Left renal pelvis (tissue), 4 donors: ENCODE results near the gene LMTK2. TPM values are rescaled to one million over a fixed set of nuclear protein-coding genes. Genes with fewer than 3 reads are reported as not detected.
A peak's percentile ranks its signal among the peaks of the same experiment; 100 is the strongest.

Experiments used
- DNase-seq, 4 donors: peaks; one replicate each; pipeline ENCODE4 v3.0.0-alpha.2; 2013; ENCODE audit warnings: low read depth in 4 of 4, low spot score in 3 of 4
- polyA plus RNA-seq, 4 donors: library from polyadenylated mRNA; unstranded; fragments of 120-200 nt; gene quantifications; one replicate each; pipeline ENCODE4 v1.2.1, GENCODE V29; 2013; ENCODE audit not compliant: insufficient read length in 4 of 4

LMTK2 gene
- 10 to 100 TPM in 3 of 4 donors, 1 to 10 TPM in 1; 8.4 to 15.3 (median 13.4) TPM for polyA plus RNA-seq

DNA sequence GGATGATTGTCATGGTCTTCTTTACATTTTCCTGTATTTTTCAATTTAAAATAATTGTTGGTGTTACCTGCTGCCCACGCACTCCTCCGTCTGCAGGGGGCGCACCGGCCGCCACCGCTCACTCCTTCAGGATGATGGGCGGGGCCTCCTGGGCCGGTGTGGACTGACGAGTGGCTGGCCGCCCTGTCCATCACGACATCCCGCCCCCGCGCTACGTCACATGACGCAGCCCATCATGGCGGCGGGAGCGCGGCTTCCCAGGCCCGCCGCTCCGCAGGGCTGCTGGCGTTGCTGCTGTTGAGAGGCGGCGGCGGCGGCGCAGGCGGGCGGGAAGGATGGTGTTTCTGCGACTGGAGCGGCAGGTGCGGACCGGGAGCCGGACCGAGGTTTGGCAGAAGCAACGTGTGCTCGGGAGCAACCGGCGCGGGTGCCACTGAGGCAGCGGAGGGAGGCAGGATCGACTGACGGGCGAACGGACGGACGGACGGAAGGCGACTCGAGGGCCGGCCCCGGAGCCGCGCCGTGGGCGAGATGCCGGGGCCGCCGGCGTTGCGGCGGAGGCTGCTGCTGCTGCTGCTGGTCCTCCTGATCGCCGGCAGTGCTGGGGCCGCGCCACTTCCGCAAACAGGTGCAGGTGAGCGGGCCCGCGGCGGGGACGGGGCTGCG is at the start of gene LMTK2:
Gene LMTK2 (plus strand): TSS at position 216 of the 666 bp plus-strand sequence. CDS start 316 bp downstream, at position 532.
- DNase-seq: peak; percentile 72 to 85 (median 80)

DNA sequence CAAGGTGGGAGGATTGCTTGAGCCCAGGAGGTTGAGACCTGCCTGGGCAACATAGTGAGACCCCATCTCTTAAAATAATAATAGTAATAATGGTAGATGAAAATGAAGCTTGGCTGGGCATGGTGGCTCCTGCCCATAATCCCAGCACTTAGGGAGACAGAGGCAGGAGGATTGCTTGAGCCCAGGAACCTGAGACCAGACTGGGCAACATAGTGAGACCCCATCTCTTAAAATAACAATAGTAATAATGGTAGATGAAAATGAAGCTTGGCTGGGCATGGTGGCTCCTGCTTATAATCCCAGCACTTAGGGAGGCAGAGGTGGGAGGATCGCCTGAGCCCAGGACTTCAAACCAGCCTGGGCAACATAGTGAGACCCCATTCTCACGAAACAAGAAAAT is 49.5 kb upstream of the LMTK2 start:
- no peak for DNase-seq

DNA sequence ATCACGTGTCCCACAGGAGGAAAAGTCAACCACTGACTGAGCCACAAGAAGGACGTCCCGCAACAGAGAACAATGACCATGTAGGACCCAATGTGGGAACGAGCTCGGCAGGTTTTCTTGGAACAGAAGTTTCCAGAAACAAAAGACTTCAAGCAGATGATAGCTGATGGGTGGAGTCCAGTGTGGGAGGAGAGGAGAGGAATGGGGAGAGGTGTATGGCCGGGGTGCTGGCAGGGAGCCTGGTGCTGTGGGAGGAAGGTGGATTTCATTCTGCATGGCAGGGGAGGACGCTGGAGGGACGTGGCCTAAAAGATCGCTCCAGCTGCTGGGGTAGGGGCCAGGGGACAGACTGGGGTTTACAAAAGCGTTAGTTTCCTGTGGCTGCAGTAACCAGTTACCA is 48.5 kb upstream of the LMTK2 start:
- no peak for DNase-seq

DNA sequence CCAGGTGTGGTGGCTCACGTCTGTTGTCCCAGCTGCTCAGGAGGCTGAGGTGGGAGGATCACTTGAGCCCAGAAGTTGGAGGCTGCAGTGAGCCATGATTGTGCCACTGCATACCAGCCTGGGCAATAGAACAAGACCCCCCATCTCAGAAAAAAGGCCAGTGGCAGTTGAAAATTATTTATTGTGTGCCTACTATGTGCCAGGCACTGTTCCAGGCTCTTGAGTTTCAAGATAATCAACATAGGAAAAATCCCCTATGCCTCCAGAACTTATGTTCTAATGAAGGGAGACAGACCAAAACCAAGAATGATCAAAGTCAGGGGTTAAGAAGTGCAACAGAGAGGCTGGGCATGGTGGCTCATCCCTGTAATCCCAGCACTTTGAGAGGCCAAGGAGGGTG is 42.4 kb upstream of the LMTK2 start:
- no peak for DNase-seq

DNA sequence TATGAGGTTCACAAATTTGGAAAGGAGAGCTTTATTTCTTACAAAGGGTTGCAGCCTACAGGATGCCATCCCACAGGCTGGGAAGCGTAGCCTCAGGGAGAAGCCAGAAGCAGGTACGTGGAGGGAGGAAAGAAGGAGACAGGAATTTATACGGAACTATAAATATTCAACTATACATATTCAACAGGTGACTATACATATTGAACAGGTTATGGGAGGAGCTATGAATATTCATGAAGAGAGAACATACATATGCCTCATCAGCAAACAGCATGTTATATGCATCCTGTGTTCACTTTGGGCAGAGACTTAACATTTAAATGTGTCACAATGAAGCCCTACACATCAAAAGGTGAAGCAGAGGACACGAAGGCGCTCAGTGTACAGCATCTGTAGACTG is 40.5 kb upstream of the LMTK2 start:
- no peak for DNase-seq

DNA sequence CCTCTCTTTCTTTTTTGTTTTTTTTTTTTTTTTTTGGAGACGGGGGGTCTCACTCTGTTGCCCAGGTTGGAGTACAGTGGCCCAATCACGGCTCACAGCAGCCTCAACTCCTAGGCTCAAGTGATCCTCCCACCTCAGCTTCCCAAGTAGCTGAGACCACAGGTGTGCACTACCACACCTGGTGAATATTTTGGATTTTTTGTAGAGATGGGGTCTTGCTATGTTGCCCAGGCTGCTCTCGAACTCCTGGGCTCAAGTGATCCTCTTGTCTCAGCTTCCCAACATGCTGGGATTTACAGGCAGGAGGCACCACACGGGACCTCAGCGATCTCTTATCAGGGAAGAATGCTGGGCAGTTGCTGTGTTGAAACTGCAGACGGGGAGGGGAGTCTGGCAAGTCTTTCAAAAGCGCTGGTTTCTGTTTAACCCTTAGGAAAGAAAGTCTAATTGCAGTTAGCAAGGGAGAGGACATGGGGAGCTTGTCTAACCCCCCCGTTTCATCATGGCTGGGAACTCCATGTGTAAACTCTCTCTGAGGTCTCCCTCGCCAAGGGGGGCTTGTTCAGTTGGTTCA is 39.6 kb upstream of the LMTK2 start:
- DNase-seq: no peak

DNA sequence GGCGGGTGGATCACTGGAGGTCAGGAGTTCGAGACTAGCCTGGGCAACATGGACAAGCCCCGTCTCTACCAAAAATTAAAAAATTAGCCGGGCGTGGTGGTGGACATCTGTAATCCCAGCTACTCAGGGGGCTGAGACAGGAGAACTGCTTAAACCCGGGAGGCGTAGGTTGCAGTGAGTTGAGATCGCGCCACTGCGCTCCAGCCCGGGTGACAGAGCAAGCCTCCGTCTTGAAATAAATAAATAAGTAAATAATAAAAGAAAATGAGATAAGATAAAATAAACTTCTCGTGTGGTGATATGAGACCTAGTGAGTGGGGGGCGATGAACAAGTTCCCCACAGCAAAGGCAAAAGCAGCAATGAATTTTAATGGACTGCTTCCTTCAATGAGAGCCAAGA is 33.6 kb upstream of the LMTK2 start:
- DNase-seq: no peak

DNA sequence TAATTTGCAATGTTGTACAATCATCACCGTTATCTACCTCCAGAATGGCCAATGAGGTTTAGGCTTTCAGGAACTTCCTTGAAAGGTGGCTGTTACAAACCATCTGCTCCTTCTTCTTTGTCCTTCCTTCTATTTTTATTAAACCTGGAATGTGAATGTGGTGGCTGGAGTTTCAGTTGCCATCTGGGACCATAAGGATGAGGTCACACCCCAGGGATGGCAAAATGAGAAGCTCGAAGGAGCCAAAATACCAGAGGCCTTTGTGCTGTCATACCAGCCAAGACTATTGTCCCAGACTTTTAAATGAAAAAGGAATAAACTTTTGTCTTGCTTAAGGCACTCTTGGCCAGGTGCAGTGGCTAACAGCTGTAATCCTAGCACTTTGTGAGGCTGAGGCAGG is 30.9 kb upstream of the LMTK2 start:
- DNase-seq: no peak

DNA sequence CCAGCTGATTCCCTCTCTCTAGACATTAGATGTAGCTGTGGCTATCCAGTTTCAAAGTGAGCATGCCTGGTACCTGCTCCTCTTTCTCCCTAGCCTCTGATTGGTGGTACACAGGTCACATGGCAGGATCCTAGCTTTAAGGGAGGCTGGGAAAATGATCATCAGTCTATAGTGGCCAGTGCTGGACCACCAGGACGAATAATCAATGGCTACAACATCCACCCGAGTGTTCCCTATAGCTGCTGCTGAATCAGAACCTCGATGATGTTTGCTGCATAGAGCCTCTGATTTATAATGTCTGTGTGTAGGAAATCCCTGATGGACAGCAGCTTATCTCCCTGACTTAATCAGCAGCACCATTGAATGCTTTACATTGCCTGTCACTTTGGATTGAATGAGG is 28.9 kb upstream of the LMTK2 start:
- no peak for DNase-seq

DNA sequence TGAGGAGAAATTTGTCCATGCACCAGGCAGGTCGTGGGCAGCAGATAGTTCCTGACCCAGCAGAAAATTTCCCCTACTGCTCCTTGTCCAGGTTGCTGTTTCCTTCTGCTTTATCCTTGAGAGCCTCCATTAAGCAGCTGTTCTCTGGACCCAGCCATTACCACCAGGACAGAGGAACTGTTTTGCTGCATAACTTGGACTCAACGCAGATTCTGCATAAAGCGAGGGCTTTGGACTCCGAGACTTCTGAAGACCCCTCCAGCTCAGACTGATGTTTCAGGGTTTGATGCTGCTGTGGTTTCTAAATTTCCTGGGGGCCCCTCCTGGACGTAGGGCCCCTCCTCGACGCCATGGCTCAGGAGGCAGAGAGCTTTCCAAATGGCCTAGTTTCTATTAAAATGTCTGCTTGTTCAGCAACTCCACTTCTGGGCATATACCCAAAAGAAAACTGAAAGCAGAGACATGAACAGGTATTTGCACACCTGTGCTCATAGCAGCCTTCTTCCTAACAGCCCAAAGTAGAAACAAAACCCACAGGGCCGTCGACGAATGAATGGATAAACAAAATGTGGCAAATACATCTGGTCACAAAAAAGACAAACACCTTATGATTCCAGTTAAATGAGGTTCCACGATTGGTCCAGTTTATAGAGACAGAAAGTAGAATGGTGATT is 28.3 kb upstream of the LMTK2 start:
- no peak for DNase-seq

DNA sequence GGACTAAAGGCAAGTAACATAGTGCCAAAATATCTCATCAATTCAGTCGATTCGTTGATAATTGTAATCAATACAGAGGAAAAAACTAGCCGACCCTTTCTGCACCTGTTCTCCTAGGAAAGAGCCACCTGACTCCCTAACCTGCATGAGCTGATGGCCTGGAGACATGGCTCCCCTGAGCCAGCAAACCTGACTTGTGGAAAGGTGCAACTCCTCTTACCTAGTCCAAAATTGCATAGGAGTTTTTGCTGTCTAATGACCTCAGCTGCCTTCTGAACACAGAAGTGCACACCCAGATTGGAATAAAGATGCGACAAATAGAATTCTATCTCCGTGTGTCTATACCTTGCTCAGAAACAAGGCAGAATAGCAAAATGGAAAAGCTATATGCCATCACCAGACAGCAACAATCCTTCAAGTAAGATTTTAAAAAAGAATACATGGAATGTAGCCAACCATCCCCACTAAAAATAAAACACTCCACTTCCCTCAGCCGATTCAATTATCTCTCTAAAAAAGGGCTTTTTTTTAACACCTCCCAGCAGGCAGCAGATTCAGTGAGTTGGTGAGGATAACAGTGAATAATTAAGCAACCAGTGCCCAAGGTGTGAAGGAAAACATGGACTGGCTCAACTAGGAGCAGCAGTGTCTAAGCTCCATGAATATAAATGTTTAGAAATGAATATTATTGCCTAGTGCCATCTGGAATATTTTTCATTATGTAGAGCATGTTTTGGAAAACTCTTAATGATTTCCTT is 26.6 kb upstream of the LMTK2 start:
- no peak for DNase-seq

DNA sequence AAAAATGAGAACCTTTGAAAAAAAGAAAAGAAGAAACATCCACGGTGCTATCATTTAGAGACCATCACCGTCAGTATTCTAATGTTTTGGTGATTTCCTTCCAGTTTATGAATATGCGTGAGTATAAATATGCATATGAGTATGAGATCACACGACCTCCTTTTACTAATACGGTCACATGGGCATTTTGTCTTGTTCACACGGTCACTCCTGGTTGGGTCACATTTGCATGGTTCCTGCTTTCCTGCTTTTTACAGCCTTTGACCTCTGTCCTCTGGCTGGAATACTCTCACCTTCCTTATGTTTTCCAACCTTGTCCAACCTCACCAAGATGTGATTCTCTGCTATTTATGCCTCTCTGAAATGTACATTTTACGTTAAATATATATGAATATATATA is 25.3 kb upstream of the LMTK2 start:
- DNase-seq: no peak

DNA sequence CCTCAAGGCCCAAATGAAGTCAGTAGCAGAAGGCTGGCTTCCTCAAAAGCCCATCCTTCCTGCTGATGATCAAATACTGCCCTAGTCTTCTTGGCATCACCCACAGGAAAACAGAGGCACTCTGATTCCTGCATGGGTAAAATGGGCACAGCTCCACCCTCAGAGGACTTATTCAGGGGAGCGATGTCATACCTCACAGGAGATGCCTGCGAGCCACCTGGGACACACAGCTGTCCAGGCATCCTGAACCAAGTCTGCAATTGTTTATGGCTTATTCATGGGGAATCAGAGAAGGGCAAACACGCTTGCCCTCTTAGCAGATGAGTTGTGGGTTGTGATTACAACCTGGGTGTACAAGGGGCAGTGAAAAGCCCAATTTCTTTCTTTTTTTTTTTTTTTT is 22.0 kb upstream of the LMTK2 start:
- DNase-seq: no peak

DNA sequence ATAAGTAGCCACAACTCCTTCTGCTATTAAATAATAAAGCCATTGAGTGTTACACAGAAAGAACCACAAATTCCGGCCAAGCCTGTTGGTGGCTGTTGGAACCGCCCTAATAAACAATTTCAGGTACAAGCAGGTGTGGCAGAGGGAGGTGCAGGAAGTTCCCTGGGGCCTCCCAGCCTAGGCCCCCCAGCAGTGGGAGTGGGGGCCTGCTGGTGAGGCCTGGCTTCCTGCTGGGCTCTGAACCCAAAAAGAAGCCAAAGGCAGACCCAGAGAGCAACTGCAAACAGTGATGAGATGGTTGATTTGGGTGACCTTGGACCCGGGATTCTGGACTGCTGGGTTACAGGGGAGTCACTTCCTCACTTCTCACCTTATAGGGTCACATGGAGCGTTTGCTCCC is 21.0 kb upstream of the LMTK2 start:
- no peak for DNase-seq

DNA sequence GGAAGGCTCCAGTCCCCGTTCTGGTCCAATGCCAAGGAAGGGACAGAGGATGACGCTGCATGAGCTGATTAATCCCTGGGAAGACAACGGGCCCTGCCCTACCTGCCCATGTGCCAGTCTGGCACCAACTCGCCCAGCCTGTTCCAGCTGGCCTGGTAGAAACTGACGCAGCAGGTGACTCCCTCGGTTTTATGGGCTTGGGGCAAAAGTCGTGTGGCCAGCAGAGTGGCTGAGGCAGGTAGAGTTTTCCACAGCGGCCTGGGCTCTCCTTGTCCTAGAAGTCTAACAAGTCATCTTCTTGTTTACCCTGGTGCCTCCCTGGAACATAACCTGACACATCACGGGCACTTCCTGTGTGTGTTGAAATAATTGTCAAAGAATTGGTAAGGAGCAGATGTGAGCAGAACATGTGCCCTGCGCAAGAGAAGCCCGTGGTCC is 20.4 kb upstream of the LMTK2 start:
- no peak for DNase-seq

DNA sequence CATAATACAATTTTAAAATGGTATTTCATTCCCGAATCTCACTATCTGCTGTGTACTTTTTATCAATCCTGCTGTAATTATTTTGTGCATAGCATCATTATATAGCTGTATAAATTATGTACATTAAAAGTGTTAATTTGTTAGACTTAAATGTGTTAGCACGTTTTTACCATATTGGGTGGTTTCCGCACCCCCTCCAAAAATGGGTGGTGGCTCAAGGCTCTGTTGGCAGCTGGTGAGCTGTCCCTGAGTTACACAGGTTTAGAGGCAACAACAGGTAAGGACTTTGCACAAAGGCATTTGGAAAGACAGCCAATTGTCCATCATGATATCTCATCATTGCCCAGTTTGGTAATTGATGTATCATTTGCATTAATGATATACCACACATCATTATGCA is 18.6 kb upstream of the LMTK2 start:
- no peak for DNase-seq

DNA sequence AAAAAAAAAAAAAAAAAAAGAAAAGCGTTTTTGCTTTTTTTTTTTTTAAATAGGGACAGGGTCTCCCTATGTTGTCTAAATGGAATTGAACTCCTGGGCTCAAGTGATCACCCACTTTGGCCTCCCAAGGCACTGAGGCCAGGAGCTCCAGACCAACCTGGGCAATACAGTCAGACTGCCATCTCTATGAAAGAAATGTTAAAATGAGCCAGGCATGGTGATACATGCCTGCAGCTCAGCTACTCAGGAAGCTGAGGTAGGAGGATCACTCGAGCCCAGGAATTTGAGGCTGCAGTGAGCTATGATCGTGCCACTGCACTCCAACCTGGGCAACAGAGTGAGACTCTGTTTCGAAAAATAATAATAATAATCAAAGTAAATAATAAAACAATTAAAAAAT is 16.5 kb upstream of the LMTK2 start:
- DNase-seq: no peak

DNA sequence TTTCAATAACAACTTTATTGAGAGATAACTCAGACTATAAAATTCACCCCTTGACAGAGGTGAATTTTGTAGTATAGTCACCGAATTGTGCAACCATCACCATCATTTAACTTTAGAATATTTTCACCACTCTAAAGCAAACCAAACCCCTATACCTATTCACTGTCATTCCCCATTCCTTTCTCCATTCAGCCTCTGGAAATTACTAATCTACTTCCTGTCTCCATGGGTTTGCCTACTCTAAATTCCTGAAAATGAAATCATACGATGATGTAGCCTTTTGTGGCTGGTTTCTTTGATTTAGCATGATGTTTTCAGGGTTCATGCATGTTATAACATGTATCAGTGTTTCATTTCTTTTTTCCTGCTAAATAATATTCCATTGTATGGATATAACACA is 15.6 kb upstream of the LMTK2 start:
- DNase-seq: no peak

DNA sequence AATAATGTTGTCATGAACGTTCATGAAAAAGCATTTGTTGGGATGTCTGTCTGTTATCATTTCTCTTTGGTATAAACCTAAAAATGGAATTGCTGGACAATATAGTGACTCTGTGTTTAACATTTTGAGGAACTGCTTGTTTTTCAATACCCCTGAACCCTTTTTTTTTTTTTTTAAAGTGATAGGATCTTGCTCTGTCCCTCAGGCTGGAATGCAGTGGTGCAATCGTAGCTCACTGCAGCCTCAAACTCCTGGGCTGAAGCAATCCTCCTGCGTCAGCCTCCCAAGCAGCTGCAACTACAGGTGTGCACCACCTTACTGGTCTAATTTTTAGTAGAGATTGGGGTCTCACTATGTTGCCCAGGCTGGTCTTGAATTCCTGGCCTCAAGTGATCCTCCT is 15.1 kb upstream of the LMTK2 start:
- no peak for DNase-seq

DNA sequence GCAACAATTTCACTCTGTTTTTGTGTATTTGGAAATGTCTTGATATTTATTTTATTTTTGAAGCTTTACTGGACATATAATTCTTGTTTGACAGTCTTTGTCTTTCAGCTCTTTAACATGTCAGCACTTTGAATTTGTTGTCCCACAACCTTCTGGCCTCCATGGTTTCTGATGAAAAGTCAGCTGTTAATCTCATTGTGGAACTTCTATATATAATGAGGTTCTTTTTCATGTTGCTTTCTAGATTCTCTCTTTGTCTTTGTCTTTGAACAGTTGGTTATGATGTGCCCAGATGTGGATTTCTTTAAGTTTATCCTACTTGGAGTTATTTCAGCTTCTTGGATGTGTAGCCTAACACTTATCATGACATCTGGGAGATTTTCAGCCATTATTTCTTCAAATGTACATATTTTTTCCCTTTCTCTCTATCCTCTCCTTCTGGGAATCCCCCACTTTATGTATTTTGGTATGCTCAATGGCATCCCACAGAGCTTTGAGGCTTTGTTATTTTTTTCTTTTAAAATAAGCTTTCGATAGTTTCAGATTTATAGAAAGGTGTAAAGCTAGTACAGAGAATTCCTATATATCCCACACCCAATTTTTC is 9.5 kb upstream of the LMTK2 start:
- no peak for DNase-seq

DNA sequence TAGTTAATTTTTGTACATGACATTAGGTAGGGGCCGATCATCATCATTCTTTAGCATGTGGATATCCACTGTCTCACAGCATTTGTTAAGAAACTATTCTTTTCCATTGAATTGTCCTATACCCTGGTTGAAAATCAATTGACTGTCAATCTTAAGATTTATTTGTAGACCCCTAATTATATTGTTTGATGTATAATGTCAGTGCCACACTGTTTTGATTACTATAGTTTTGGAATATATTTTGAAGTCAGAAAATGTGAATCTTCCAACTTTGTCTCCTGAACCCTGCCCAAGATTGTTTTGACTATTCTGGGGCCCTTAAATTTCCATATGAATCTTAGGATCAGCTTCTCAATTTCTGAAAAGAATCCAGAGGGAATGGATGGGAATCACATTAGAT is 6.6 kb upstream of the LMTK2 start:
- no peak for DNase-seq
